Keratinocyte (primary cell): ENCODE data around the gene MAGEB2. TPM values are rescaled to one million over a fixed set of nuclear protein-coding genes. Genes with fewer than 3 reads are reported as not detected.

ENCODE experiments used
- DNase-seq: peaks from one replicate; pipeline ENCODE4 v3.0.0-alpha.2; 2011; ENCODE audit warnings: low read depth, missing footprints, low spot score
- FAIRE-seq: peaks from 2 replicates; lab custom pipeline; 2011; peaks lifted over from hg19 to GRCh38; lab: Jason Lieb, UNC
- H2AFZ ChIP-seq: 2 replicates; pipeline ENCODE4 v1.6.0; 2012; ENCODE audit warnings: low read length, control low read depth, inconsistent platforms; ENCODE audit not compliant: control insufficient read depth
- H3K27ac ChIP-seq: 2 replicates; pipeline ENCODE4 v1.5.1; 2011; ENCODE audit warnings: low read length; ENCODE audit not compliant: control insufficient read depth, insufficient read depth
- H3K27me3 ChIP-seq: 3 replicates; pipeline ENCODE4 v1.6.0; 2011; ENCODE audit warnings: low read length; ENCODE audit not compliant: control insufficient read depth, insufficient read depth; ENCODE audit errors: extremely low read depth
- H3K36me3 ChIP-seq, 2 experiments: 2 replicates in 1 of 2; 3 replicates in 1 of 2; pipeline ENCODE4 v1.5.1; 2011; ENCODE audit warnings: low read length in 2 of 2, mild to moderate bottlenecking in 1 of 2; ENCODE audit not compliant: control insufficient read depth in 2 of 2, insufficient read depth in 2 of 2; ENCODE audit errors: extremely low read depth in 1 of 2
- H3K4me1 ChIP-seq: 3 replicates; pipeline ENCODE4 v1.5.1; 2011; ENCODE audit warnings: low read length; ENCODE audit not compliant: control insufficient read depth, insufficient read depth; ENCODE audit errors: extremely low read depth
- H3K4me2 ChIP-seq: 3 replicates; pipeline ENCODE4 v1.6.0; 2011; ENCODE audit warnings: low read depth, low read length; ENCODE audit not compliant: control insufficient read depth, insufficient read depth; ENCODE audit errors: extremely low read depth
- H3K4me3 ChIP-seq, 3 experiments: fragments of 200-600 bp in 1 of 3; sonication (generic) in 1 of 3; 2 replicates in 2 of 3; 3 replicates in 1 of 3; pipeline ENCODE4 v1.5.1; 2011 to 2016; ENCODE audit warnings: low read length in 3 of 3, mild to moderate bottlenecking in 3 of 3, control low read depth in 2 of 3, inconsistent platforms in 1 of 3, low read depth in 1 of 3, mixed read lengths in 1 of 3, mixed run types in 1 of 3, moderate library complexity in 1 of 3; ENCODE audit not compliant: control insufficient read depth in 2 of 3, insufficient read depth in 2 of 3; ENCODE audit errors: extremely low read depth in 1 of 3
- H3K79me2 ChIP-seq: 2 replicates; pipeline ENCODE4 v1.6.0; 2012; ENCODE audit warnings: low read length; ENCODE audit not compliant: control insufficient read depth, insufficient read depth
- H3K9ac ChIP-seq: 3 replicates; pipeline ENCODE4 v1.6.0; 2011; ENCODE audit warnings: low read length; ENCODE audit not compliant: control insufficient read depth, insufficient read depth; ENCODE audit errors: extremely low read depth
- H3K9me1 ChIP-seq: 3 replicates; pipeline ENCODE4 v1.6.0; 2011; ENCODE audit warnings: low read length; ENCODE audit not compliant: control insufficient read depth, insufficient read depth; ENCODE audit errors: extremely low read depth
- H3K9me3 ChIP-seq: 2 replicates; pipeline ENCODE4 v1.5.1; 2012; ENCODE audit warnings: low read depth, low read length; ENCODE audit not compliant: control insufficient read depth
- H4K20me1 ChIP-seq: 3 replicates; pipeline ENCODE4 v1.6.0; 2011; ENCODE audit warnings: low read length; ENCODE audit not compliant: control insufficient read depth, insufficient read depth; ENCODE audit errors: extremely low read depth
- EZH2 ChIP-seq: IDR thresholded peaks from one replicate; pipeline ENCODE4 v1.6.1; 2012; ENCODE audit warnings: inconsistent platforms, mild to moderate bottlenecking, low read length, moderate library complexity
- dilution Hi-C: fragments of 300-500 bp; cut with MboI; formaldehyde crosslinking; loops from one replicate; pipeline ENCODE4 v1.7.0; 2020; ENCODE audit warnings: low sequenced_read_pairs; ENCODE audit not compliant: extremely low pct_ligation_motif_present
- polyA plus RNA-seq, 5 experiments: library from polyadenylated mRNA; depleted of rRNA in 3 of 5; stranded (reverse) in 3 of 5; stranded (forward) in 1 of 5; unstranded in 1 of 5; fragments of >200 nt; gene quantifications; 1 replicate in 1 of 5; 2 replicates in 3 of 5; 3 replicates in 1 of 5; pipeline versions ENCODE4 v1.2.1 to v1.2.3, GENCODE V29; 2011 to 2012; ENCODE audit warnings: missing spikeins in 2 of 5, low read depth in 1 of 5, low replicate concordance in 1 of 5
- TF ChIP-seq, protein P1 (sequence below), 3 experiments: IDR thresholded peaks in 1 of 3; conservative IDR thresholded peaks in 1 of 3; optimal IDR thresholded peaks in 1 of 3; 2 replicates in 2 of 3; 3 replicates in 1 of 3; pipeline versions ENCODE3 to v1.5.1; 2011; ENCODE audit warnings: low read length in 3 of 3, mild to moderate bottlenecking in 3 of 3, moderate library complexity in 2 of 3, control low read depth in 1 of 3, inconsistent platforms in 1 of 3; ENCODE audit not compliant: insufficient read depth in 2 of 3; ENCODE audit errors: extremely low read depth in 1 of 3

The MAGEB2 gene
- polyA plus RNA-seq, 1 donor (not counting 4 experiments of a cell fraction or from before 2014, with no cell fraction given): not detected

DNA sequence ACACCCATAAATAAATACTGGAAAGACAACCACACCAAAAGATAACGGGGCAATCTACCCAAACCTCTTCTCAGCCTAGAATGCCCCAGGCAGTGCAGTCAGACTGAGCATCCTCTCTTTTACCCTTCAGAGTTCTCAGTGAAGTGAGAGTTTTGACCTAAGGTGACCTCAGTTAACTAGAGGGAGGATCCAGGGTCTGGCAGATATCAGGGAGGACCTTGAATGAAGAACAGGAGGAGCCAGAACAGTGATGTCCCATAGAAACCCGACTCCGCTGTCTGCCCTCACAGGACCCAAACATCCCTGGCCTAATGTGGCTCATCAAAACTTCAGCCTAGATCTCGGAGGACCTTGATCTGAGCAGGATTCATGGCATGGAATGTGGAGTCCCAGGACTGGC, 15.0 kb downstream of the MAGEB2 start, which contains the start of gene MAGEB3:
TSS of gene MAGEB3 (plus strand) at position 263 of the 400 bp plus-strand sequence. CDS start 5,268 bp downstream, outside the sequence.
- no peak within 1 kb of the TSS for H2AFZ ChIP-seq

DNA sequence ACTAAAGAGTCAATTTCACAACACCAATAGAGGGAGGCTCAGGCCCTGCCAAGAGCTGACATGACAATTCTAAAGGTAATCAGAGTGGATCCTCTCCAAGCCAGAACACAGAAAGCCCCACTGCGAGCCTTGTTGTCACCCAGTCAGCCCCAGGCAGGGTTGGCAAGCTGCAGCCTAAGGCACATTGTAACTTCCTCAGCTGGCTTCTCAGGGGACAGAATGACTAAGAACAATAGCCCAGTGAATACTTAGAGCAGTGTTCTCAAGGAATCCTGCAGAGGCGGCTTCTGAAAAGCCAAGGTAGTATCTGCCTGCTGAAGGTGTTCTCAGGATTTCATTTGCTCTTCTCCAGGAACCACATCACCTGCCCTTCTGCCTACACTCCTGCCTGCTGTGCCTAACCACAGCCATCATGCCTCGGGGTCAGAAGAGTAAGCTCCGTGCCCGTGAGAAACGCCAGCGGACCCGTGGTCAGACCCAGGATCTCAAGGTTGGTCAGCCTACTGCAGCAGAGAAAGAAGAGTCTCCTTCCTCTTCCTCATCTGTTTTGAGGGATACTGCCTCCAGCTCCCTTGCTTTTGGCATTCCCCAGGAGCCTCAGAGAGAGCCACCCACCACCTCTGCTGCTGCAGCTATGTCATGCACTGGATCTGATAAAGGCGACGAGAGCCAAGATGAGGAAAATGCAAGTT, 26.5 kb downstream of the MAGEB2 start, which contains the start of gene MAGEB4:
TSS of gene MAGEB4 (plus strand) at position 277 of the 692 bp plus-strand sequence. CDS start at position 413, 136 bp downstream.
- Histone ChIP-seq H3K9me3 (no peaks in the 10 kb centered on the region), H4K20me1 (no peaks in the 10 kb centered on the region), H3K79me2 (no peaks in the 10 kb centered on the region), H3K4me3 (no peak within 1 kb of the TSS), H3K9ac (no peak within 1 kb of the TSS), H3K4me1 (no peaks in the 10 kb centered on the region), H3K4me2 (no peak within 1 kb of the TSS), H3K27me3 (no peaks in the 10 kb centered on the region), H3K9me1 (no peaks in the 10 kb centered on the region), H3K36me3 (no peaks in the 10 kb centered on the region), H2AFZ (no peak within 1 kb of the TSS), H3K27ac (no peak within 1 kb of the TSS)
- TF ChIP-seq EZH2: no peak
- TF ChIP-seq, protein P1, sequence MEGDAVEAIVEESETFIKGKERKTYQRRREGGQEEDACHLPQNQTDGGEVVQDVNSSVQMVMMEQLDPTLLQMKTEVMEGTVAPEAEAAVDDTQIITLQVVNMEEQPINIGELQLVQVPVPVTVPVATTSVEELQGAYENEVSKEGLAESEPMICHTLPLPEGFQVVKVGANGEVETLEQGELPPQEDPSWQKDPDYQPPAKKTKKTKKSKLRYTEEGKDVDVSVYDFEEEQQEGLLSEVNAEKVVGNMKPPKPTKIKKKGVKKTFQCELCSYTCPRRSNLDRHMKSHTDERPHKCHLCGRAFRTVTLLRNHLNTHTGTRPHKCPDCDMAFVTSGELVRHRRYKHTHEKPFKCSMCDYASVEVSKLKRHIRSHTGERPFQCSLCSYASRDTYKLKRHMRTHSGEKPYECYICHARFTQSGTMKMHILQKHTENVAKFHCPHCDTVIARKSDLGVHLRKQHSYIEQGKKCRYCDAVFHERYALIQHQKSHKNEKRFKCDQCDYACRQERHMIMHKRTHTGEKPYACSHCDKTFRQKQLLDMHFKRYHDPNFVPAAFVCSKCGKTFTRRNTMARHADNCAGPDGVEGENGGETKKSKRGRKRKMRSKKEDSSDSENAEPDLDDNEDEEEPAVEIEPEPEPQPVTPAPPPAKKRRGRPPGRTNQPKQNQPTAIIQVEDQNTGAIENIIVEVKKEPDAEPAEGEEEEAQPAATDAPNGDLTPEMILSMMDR (optimal IDR thresholded peaks at IDR 0.05 in 1 of 3, IDR thresholded peaks at IDR 0.05 in 1 of 3, conservative IDR thresholded peaks at IDR 0.05 in 1 of 3; ENCODE audit: extremely low read depth in 1 of 3, insufficient read depth in 2 of 3, low read length in 3 of 3): no peak
- FAIRE-seq (no peak), DNase-seq (no peak)
- dilution Hi-C loops: no loop called here

More for the DNA sequence above, 15.0 kb downstream of the MAGEB2 start, which contains the start of gene MAGEB3:
- H3K4me3 ChIP-seq: no peak within 1 kb of the TSS
- no peaks in the 10 kb centered on the region for H3K79me2 ChIP-seq
- no peaks in the 10 kb centered on the region for H3K36me3 ChIP-seq
- TF ChIP-seq, protein P1 (optimal IDR thresholded peaks at IDR 0.05 in 1 of 3, IDR thresholded peaks at IDR 0.05 in 1 of 3, conservative IDR thresholded peaks at IDR 0.05 in 1 of 3; ENCODE audit: extremely low read depth in 1 of 3, insufficient read depth in 2 of 3, low read length in 3 of 3): no peak
- no peak for TF ChIP-seq EZH2
- H3K4me2 ChIP-seq: no peak within 1 kb of the TSS
- DNase-seq (no peak), FAIRE-seq (no peak)
- dilution Hi-C loops: no loop called here
- H4K20me1 ChIP-seq: no peaks in the 10 kb centered on the region
- no peaks in the 10 kb centered on the region for H3K9me1 ChIP-seq
- no peaks in the 10 kb centered on the region for H3K27me3 ChIP-seq
- H3K4me1 ChIP-seq: no peaks in the 10 kb centered on the region
- no peak within 1 kb of the TSS for H3K9ac ChIP-seq
- H3K27ac ChIP-seq: no peak within 1 kb of the TSS
- H3K9me3 ChIP-seq: no peaks in the 10 kb centered on the region
